Retinal pigment epithelial cell (primary cell): ENCODE data around the gene ANKMY1.

Experiments
- DNase-seq: peaks from one replicate; pipeline ENCODE4 v3.0.0-alpha.2; 2010; ENCODE audit warnings: low read depth
- H3K4me3 ChIP-seq: 2 replicates; pipeline ENCODE4 v1.5.1; 2011; ENCODE audit warnings: mild to moderate bottlenecking, low read length, control low read depth, moderate library complexity
- CTCF ChIP-seq: conservative IDR thresholded peaks from 2 replicates; pipeline ENCODE4 v1.5.1; 2011; ENCODE audit warnings: low read depth, low read length, control low read depth, inconsistent platforms

ANKMY1 gene

DNA sequence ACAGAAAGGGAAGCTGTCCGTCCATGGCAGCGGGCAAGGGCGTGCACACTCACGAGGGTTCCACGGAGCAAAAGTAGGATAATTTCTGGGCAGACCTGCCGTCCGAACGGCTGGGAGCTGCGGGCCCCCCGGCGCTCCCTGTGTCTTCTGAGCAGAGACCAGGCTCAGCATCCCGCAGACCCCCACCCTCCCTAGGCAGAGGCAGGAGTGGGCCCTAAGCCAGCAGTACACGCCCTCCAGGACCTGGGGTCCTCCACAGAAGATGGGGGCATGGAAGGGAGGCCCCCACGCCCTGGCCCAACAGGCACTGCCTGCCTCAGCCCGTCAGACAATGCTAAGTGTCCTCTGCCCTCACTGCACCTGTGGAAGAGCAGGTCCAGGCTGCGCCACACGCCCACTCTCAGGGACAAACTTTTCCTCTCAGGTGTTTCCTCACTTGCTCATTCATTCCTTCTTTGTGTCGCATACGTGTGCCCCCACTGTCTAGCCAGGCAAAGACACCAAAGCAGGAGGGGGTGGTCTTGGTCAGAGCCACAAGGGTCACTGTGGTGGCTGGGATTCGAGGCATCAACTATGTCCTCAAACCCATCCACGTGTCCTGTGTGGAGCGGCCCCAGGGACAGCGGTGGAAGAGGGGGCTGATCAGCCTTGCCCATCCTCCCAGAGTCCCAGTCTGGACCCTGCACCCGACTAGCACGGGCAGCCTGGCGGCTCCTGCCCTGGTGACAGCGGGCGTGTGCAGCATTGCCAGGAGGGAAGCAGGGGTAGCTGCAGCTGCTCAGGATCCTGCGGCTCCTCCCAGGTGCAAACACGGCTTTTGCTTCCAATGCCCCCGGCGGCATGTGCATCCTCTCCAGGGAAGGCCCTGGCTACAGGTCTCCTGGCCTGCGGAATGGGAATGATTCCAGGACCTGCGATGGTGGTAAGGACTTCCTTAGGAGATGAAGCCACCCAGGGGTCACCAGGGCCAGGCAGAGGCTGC, 124.7 kb downstream of the ANKMY1 start:
- no peak for DNase-seq

DNA sequence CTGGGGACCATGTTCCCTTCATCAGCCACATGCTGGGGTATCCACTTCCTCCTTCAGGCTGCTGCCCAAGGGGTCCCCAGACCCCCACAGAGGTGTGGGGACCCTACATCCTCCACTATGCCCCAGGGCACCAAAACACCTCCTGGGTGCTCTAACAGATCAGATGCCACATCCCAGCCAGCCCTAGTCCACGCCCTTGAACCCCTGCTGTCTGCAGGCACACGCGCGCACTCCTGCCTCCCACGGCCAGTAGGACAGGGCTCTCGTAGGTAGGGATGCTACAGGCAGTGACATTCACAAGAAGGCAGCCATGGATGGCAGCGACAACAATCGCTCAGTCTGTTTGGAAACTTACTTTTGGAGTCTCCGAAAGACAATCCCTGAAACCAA, 125.4 kb downstream of the ANKMY1 start:
- no peak for TF ChIP-seq CTCF
- no peak overlapping the region for H3K4me3 ChIP-seq
- no peak for DNase-seq

More for the DNA sequence above, 124.7 kb downstream of the ANKMY1 start:
- H3K4me3 ChIP-seq: no peak overlapping the region
- TF ChIP-seq CTCF: no peak

DNA sequence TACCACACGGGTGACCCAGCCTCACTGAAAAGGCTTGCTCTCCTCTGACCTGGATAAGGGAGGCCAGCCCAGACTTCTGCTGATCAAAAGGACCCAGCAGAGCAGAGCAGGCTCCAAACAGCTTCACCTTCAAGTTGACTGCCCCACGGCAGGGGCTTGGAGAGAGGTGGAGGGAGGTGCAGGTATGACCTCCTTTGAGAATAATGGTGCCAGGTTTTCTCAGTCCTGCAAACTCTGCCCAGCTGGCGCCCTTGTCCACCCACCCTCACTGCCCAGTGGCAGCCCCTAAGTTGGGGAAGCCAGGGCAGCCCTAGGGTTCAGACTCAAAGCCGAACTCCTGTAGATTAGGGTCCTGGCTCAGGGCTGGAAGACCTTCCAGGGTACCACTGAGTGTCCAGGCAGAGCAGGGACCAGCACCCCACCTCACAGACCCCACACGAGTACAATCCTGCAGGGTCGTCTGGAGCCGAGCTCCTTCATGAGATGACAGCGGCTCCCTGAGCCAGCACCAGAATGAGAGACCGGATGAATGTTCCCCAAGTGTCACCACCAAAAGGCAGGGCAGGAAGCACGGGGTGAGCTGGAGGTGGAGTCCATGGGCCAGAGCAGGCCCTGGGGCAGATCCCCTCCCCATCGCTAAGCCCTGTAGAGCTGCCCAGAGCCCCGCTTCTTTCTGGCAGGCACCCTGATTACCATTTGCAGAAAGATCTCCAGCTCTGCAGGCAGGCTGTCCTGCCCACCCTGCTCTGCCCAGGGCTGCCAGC, 125.9 kb downstream of the ANKMY1 start:
- H3K4me3 ChIP-seq: no peak overlapping the region
- TF ChIP-seq CTCF: no peak
- no peak for DNase-seq

- no peak overlapping the region for H3K4me3 ChIP-seq
- no peak for TF ChIP-seq CTCF
- DNase-seq: no peak
Observed at GRCh38 chr2:240431271-240431660, 126.5 kb downstream of the ANKMY1 start.

DNA sequence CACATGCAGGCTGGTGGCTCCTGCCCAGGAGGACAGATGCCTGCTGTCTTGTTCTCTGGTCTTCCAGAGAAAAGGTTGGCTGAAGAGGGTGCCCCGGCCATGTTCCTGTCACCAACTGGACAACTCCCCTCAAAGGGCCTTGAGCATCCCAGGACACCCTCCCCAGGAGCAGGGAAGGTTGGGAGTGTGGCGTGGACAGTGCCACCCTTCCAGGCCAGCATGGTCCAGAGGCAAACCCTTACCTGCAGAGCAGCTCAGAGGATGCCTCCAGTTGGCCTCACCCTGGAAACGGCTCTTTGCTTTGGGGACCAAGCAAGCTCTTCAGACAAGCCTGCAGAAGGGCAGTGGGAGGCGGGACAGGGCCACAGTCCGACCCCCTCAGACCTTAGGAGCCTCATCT, 127.2 kb downstream of the ANKMY1 start:
- no peak for DNase-seq
- no peak for TF ChIP-seq CTCF
- no peak overlapping the region for H3K4me3 ChIP-seq

- no peak overlapping the region for H3K4me3 ChIP-seq
- no peak for TF ChIP-seq CTCF
- no peak for DNase-seq
Observed at GRCh38 chr2:240429872-240430491, 127.8 kb downstream of the ANKMY1 start.
